Cardiac fibroblast (primary cell): ENCODE data around the gene SNRNP40.

Experiments used
- DNase-seq, 2 donors: peaks; one replicate each; pipeline versions ENCODE4 v3.0.0 to v3.0.0-alpha.2; 2010; ENCODE audit warnings: low read depth in 2 of 2
- H3K4me3 ChIP-seq, 2 donors: replicated peaks in 1 of 2; 1 replicate in 1 of 2; 2 replicates in 1 of 2; pipeline ENCODE4 v1.5.1; 2011; ENCODE audit warnings: low read depth in 2 of 2, low read length in 2 of 2, mild to moderate bottlenecking in 2 of 2, moderate library complexity in 1 of 2
- CTCF ChIP-seq: IDR thresholded peaks from one replicate; pipeline ENCODE4 v1.5.1; 2011; ENCODE audit warnings: low read depth, mild to moderate bottlenecking, low read length, inconsistent platforms

Gene SNRNP40

GRCh38 chr1:31326461-31326860, 29.9 kb upstream of the SNRNP40 start:
- no peak overlapping the region for H3K4me3 ChIP-seq
- TF ChIP-seq CTCF: no peak
- no peak for DNase-seq

- no peak overlapping the region for H3K4me3 ChIP-seq
- DNase-seq: no peak
- no peak for TF ChIP-seq CTCF
Observed at GRCh38 chr1:31324992-31325391, 28.4 kb upstream of the SNRNP40 start.

GRCh38 chr1:31324093-31324492, 27.5 kb upstream of the SNRNP40 start:
- H3K4me3 ChIP-seq: no peak overlapping the region
- TF ChIP-seq CTCF: no peak

GRCh38 chr1:31318146-31318545, 21.6 kb upstream of the SNRNP40 start:
- no peak overlapping the region for H3K4me3 ChIP-seq
- no peak for DNase-seq
- TF ChIP-seq CTCF: no peak

More at GRCh38 chr1:31324093-31324492, 27.5 kb upstream of the SNRNP40 start:
- DNase-seq: no peak

- DNase-seq: no peak
- no peak overlapping the region for H3K4me3 ChIP-seq
- no peak for TF ChIP-seq CTCF
Observed at GRCh38 chr1:31315902-31316301, 19.3 kb upstream of the SNRNP40 start.

GRCh38 chr1:31310198-31310597, 13.6 kb upstream of the SNRNP40 start:
- TF ChIP-seq CTCF: no peak
- DNase-seq: no peak
- no peak overlapping the region for H3K4me3 ChIP-seq

GRCh38 chr1:31308036-31308435, 11.4 kb upstream of the SNRNP40 start:
- DNase-seq: no peak
- no peak overlapping the region for H3K4me3 ChIP-seq
- TF ChIP-seq CTCF: no peak
